Fibroblast of skin of left quadriceps (primary cell): ENCODE results near the gene CHCHD6.

Source experiments
- DNase-seq, 2 experiments: peaks; one replicate each; pipeline ENCODE4 v3.0.0-alpha.2; 2013; ENCODE audit warnings: low read depth in 2 of 2

CHCHD6 gene

GRCh38 chr3:126743350-126743749, 39.3 kb downstream of the CHCHD6 start:
- no peak for DNase-seq

- no peak for DNase-seq
Observed at GRCh38 chr3:126743781-126744180, 39.7 kb downstream of the CHCHD6 start.

GRCh38 chr3:126745760-126746394, 41.8 kb downstream of the CHCHD6 start:
- no peak for DNase-seq

GRCh38 chr3:126746395-126747177, 42.5 kb downstream of the CHCHD6 start:
- DNase-seq: peak; percentile 12 to 16

- no peak for DNase-seq
Observed at GRCh38 chr3:126747768-126748167, 43.7 kb downstream of the CHCHD6 start.

- DNase-seq: no peak
Observed at GRCh38 chr3:126748701-126749546, 44.9 kb downstream of the CHCHD6 start.

GRCh38 chr3:126749547-126749875, 45.5 kb downstream of the CHCHD6 start:
- DNase-seq: no peak

GRCh38 chr3:126749931-126750755, 46.1 kb downstream of the CHCHD6 start:
- DNase-seq: no peak

- no peak for DNase-seq
Observed at GRCh38 chr3:126750756-126751121, 46.7 kb downstream of the CHCHD6 start.

GRCh38 chr3:126751611-126752302, 47.7 kb downstream of the CHCHD6 start:
- no peak for DNase-seq

- DNase-seq: peak; percentile 47 to 50
Observed at GRCh38 chr3:126752303-126753190, 48.5 kb downstream of the CHCHD6 start.

GRCh38 chr3:126753191-126754160, 49.4 kb downstream of the CHCHD6 start:
- DNase-seq: peak in 1 of 2 experiments; percentile 7

- no peak for DNase-seq
Observed at GRCh38 chr3:126755866-126756265, 51.8 kb downstream of the CHCHD6 start.

GRCh38 chr3:126758026-126758425, 54.0 kb downstream of the CHCHD6 start:
- DNase-seq: no peak

- DNase-seq: no peak
Observed at GRCh38 chr3:126758882-126759281, 54.8 kb downstream of the CHCHD6 start.

- DNase-seq: no peak
Observed at GRCh38 chr3:126760541-126760940, 56.5 kb downstream of the CHCHD6 start.

- no peak for DNase-seq
Observed at GRCh38 chr3:126763035-126763434, 59.0 kb downstream of the CHCHD6 start.

GRCh38 chr3:126765187-126766069, 61.4 kb downstream of the CHCHD6 start:
- DNase-seq: no peak
